Measurements from ENCODE around the gene EDDM3A. TPM values are rescaled to one million over a fixed set of nuclear protein-coding genes. Genes with fewer than 3 reads are reported as not detected.

Gene EDDM3A
- total and polyA plus RNA-seq, 2 of the 13 experiments (the other 11 are each of a cell fraction or from before 2014, with no cell fraction given) = not detected

DNA sequence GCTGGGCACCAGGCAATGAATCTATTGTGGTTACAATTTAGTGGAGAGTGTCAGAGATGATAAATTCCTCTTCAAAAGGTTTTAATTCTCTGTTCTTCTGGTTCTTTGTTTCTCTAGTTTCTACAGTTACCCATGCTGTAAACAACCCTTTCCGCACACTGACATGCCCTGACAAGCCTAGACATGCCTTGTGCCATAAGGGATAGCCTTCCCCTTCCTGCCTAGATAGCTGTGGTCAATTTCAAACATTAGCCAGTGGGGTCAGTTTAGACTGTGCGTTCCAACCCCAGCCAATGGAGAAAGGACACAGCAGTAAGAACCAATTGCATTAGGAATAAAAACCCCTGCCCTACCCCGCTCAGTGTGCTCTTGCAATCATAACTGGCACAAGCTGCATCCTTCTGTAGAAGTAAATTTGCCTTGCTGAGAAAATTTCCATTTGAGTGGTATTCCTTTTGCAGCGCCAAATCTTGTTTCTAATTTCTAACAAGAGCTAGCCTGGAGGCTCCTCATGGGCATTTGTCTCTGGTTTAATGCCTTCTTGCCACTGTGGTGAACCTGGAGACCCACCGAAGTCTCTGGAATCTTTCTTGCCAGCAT is 6.4 kb downstream of the EDDM3A start:
- H4K20me1 ChIP-seq (ENCODE audit: insufficient read depth, low read length) = no peaks in the 10 kb centered on the region
- H2AFZ ChIP-seq (ENCODE audit: low read length) = no peak overlapping the region
- ATAC-seq (no peak), DNase-seq (ENCODE audit: low spot score) (no peak), FAIRE-seq (no peak)
- TF ChIP-seq MAF1 (CRISPR knock-in tag; IDR thresholded peaks at IDR 0.05; ENCODE audit: borderline replicate concordance) (no peak), ZNF562 (CRISPR knock-in tag; IDR thresholded peaks at IDR 0.05; ENCODE audit: borderline replicate concordance) (peak; percentile 76; the same call in 1 of the 2 replicates), TP53 (CRISPR knock-in tag; conservative IDR thresholded peaks at IDR 0.05) (peak; percentile 93; the same call in 1 of the 2 replicates)
- peaks cover 23% of the 10 kb centered on the region for H3K9me3 ChIP-seq (ENCODE audit: low read length)
- no peaks in the 10 kb centered on the region for H3K27me3 ChIP-seq (ENCODE audit: control insufficient read depth in 1 of 2, insufficient read depth in 2 of 2, low read length in 2 of 2)
- H3K9ac ChIP-seq (ENCODE audit: insufficient read depth, low read depth, low read length) = no peak overlapping the region
- in situ Hi-C loops (cut with HindIII; ENCODE audit: extremely low pct_ligation_motif_present, low pct_unique_long_range_greater_than_20kb) = no loop called here
- no TSS peak for BruUV-seq (replicated peaks)
- no peak overlapping the region for H3K4me2 ChIP-seq (ENCODE audit: low read depth, low read length)
- intact Hi-C loops (cut with micrococcal nuclease; ENCODE audit: unreplicated experiment) = no loop called here
- CTCF ChIA-PET (ENCODE audit: low intra/inter-chr PET ratio, low total read pairs) = no interaction called here
- POLR2A ChIA-PET = no interaction called here
- 48% methylated on average over 5 of the region's 5 CpGs for WGBS (ENCODE audit: low lambda C conversion rate)
- H3K27ac ChIP-seq (ENCODE audit: extremely low read length, insufficient read depth, low read length) = no peak overlapping the region
- no peaks in the 10 kb centered on the region for H3K36me3 ChIP-seq (replicated peaks in 1 of 2; ENCODE audit: control insufficient read depth in 1 of 2, insufficient read depth in 2 of 2, low read length in 2 of 2)
- H3K79me2 ChIP-seq (ENCODE audit: insufficient read depth, low read length) = no peaks in the 10 kb centered on the region
- no peaks in the 10 kb centered on the region for H3K4me1 ChIP-seq (ENCODE audit: insufficient read depth, low read length)
- H3K4me3 ChIP-seq (replicated peaks in 1 of 3; ENCODE audit: insufficient read depth in 1 of 3, low read depth in 2 of 3, low read length in 3 of 3) = no peak overlapping the region

DNA sequence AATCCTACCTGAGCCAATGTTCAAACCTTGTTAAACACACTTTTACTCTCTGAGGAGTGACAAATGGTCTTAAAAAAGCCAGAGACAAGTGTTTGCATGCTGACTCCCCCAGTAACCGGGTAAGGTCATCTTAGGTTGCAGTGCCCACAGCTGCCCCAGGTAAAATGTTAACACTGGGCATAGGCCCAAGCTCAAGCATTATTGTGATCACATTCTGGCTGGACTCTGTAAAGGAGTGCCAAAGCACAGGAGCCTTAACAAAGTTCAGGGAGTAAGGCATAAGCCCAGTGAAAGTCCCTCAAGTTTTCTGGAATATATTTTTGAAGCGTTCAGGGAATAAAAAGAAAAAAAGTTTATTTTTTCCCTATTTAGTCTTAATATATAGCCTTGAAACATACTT is 8.6 kb downstream of the EDDM3A start:
- Histone ChIP-seq H3K79me2 (ENCODE audit: insufficient read depth, low read length) (no peaks in the 10 kb centered on the region), H3K4me3 (replicated peaks in 1 of 3; ENCODE audit: insufficient read depth in 1 of 3, low read depth in 2 of 3, low read length in 3 of 3) (no peak overlapping the region), H2AFZ (ENCODE audit: low read length) (no peak overlapping the region), H4K20me1 (ENCODE audit: insufficient read depth, low read length) (no peaks in the 10 kb centered on the region), H3K36me3 (replicated peaks in 1 of 2; ENCODE audit: control insufficient read depth in 1 of 2, insufficient read depth in 2 of 2, low read length in 2 of 2) (no peaks in the 10 kb centered on the region), H3K4me1 (ENCODE audit: insufficient read depth, low read length) (no peaks in the 10 kb centered on the region), H3K9me3 (ENCODE audit: low read length) (peaks cover 23% of the 10 kb centered on the region), H3K27ac (ENCODE audit: extremely low read length, insufficient read depth, low read length) (no peak overlapping the region), H3K9ac (ENCODE audit: insufficient read depth, low read depth, low read length) (no peak overlapping the region), H3K27me3 (ENCODE audit: control insufficient read depth in 1 of 2, insufficient read depth in 2 of 2, low read length in 2 of 2) (no peaks in the 10 kb centered on the region), H3K4me2 (ENCODE audit: low read depth, low read length) (no peak overlapping the region)
- intact Hi-C loops (cut with micrococcal nuclease; ENCODE audit: unreplicated experiment) = no loop called here
- FAIRE-seq (no peak), DNase-seq (ENCODE audit: low spot score) (no peak), ATAC-seq (no peak)
- 67% methylated on average over 2 of the region's 2 CpGs for WGBS (ENCODE audit: low lambda C conversion rate)
- BruUV-seq (replicated peaks) = no TSS peak
- in situ Hi-C loops (cut with HindIII; ENCODE audit: extremely low pct_ligation_motif_present, low pct_unique_long_range_greater_than_20kb) = no loop called here
- POLR2A ChIA-PET = no interaction called here
- CTCF ChIA-PET (ENCODE audit: low intra/inter-chr PET ratio, low total read pairs) = no interaction called here
- TF ChIP-seq MBD4 (IDR thresholded peaks at IDR 0.05; ENCODE audit: borderline replicate concordance, low read length) (no peak), CHCHD3 (CRISPR knock-in tag; IDR thresholded peaks at IDR 0.05) (no peak), ZNF484 (CRISPR knock-in tag; IDR thresholded peaks at IDR 0.05; ENCODE audit: borderline replicate concordance, low read depth) (no peak), ZNF124 (CRISPR knock-in tag; IDR thresholded peaks at IDR 0.05) (no peak), ZSCAN29 (CRISPR knock-in tag; conservative IDR thresholded peaks at IDR 0.05) (no peak), CBX2 (IDR thresholded peaks at IDR 0.05; ENCODE audit: low read depth, low read length) (no peak), CBX2 (CRISPR knock-in tag; IDR thresholded peaks at IDR 0.05; ENCODE audit: low read depth) (no peak), ZNF460 (CRISPR knock-in tag; IDR thresholded peaks at IDR 0.05; ENCODE audit: borderline replicate concordance) (no peak), ZNF577 (CRISPR knock-in tag; IDR thresholded peaks at IDR 0.05; ENCODE audit: borderline replicate concordance, low read depth) (no peak), KDM1A (CRISPR knock-in tag; IDR thresholded peaks at IDR 0.05) (no peak), ZNF747 (CRISPR knock-in tag; IDR thresholded peaks at IDR 0.05; ENCODE audit: borderline replicate concordance) (no peak), KLF15 (CRISPR knock-in tag; IDR thresholded peaks at IDR 0.05; ENCODE audit: borderline replicate concordance) (no peak), RELA (CRISPR knock-in tag; IDR thresholded peaks at IDR 0.05) (no peak), ZNF607 (CRISPR knock-in tag; IDR thresholded peaks at IDR 0.05; ENCODE audit: borderline replicate concordance) (no peak)
- TF ChIP-seq, protein P1, sequence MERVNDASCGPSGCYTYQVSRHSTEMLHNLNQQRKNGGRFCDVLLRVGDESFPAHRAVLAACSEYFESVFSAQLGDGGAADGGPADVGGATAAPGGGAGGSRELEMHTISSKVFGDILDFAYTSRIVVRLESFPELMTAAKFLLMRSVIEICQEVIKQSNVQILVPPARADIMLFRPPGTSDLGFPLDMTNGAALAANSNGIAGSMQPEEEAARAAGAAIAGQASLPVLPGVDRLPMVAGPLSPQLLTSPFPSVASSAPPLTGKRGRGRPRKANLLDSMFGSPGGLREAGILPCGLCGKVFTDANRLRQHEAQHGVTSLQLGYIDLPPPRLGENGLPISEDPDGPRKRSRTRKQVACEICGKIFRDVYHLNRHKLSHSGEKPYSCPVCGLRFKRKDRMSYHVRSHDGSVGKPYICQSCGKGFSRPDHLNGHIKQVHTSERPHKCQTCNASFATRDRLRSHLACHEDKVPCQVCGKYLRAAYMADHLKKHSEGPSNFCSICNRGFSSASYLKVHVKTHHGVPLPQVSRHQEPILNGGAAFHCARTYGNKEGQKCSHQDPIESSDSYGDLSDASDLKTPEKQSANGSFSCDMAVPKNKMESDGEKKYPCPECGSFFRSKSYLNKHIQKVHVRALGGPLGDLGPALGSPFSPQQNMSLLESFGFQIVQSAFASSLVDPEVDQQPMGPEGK (CRISPR knock-in tag; IDR thresholded peaks at IDR 0.05) = no peak
